Stimulated activated CD4-positive, alpha-beta T cell treated with anti-CD3 and anti-CD28 coated beads, Interleukin-2, amount 100 ng/mL, for 4 hours (primary cell): Measurements from ENCODE around the gene SUPT6H.

ENCODE experiments used
- DNase-seq: peaks from one replicate; pipeline ENCODE4 v3.0.0-alpha.2; 2020; ENCODE audit warnings: low read depth

SUPT6H gene

GRCh38 chr17:28737770-28738679 is 76.0 kb downstream of the SUPT6H start:
- no peak for DNase-seq

GRCh38 chr17:28738680-28739384 is 76.8 kb downstream of the SUPT6H start:
- peak; percentile 80 for DNase-seq

- no peak for DNase-seq
Observed at GRCh38 chr17:28740406-28741357, 78.7 kb downstream of the SUPT6H start.

GRCh38 chr17:28741358-28742349 is 79.6 kb downstream of the SUPT6H start:
- no peak for DNase-seq

- peak; percentile 70 for DNase-seq
Observed at GRCh38 chr17:28743243-28744103, 81.5 kb downstream of the SUPT6H start, which contains the start of gene TRAF4. Gene TRAF4, plus strand, starts transcription at chr17:28744011. Its CDS starts 102 bp downstream, at chr17:28744113.

GRCh38 chr17:28744104-28744971 is 82.3 kb downstream of the SUPT6H start:
- DNase-seq: peak; percentile 63

GRCh38 chr17:28744972-28745785 is 83.2 kb downstream of the SUPT6H start:
- no peak for DNase-seq

GRCh38 chr17:28745786-28746411 is 83.9 kb downstream of the SUPT6H start:
- no peak for DNase-seq

- DNase-seq: no peak
Observed at GRCh38 chr17:28746611-28747050, 84.6 kb downstream of the SUPT6H start.

GRCh38 chr17:28747051-28747691 is 85.2 kb downstream of the SUPT6H start:
- no peak for DNase-seq

- DNase-seq: no peak
Observed at GRCh38 chr17:28747801-28748750, 86.1 kb downstream of the SUPT6H start.

- DNase-seq: no peak
Observed at GRCh38 chr17:28748852-28749515, 87.0 kb downstream of the SUPT6H start.

GRCh38 chr17:28749516-28750177 is 87.6 kb downstream of the SUPT6H start:
- DNase-seq: no peak
